ENCODE data around the gene KIRREL3. TPM values are rescaled to one million over a fixed set of nuclear protein-coding genes. Genes with fewer than 3 reads are reported as not detected.

KIRREL3 gene
- total and polyA plus RNA-seq, 2 of the 8 experiments (the other 6 are each of a cell fraction or from before 2014, with no cell fraction given) = 0.29 to 0.32 TPM

DNA sequence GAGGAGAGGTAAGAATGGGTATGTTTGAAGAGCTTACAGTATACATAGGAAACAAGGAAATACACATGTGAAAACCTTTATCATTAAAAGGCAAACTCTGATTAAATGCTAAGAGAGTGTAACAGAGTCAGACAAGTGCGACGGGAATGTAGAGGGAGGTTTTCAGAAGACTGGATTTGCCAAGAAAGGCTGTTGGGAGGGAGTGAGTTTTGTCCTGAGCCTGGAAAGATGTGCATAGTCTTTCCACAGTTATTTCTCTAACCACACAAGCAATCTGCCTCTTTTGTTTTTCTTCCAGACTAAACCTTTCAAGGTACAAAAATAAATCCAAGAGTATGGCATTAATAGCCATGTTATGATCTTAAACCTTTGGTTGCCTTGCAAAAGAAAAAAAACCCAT is 170.9 kb downstream of the KIRREL3 start:
- H4K20me1 ChIP-seq (replicated peaks in 1 of 2; ENCODE audit: control insufficient read depth in 1 of 2, insufficient read depth in 2 of 2, low read length in 2 of 2) = no peaks in the 10 kb centered on the region
- H3K9me3 ChIP-seq (ENCODE audit: insufficient read depth in 2 of 2, low read depth in 1 of 2, low read length in 1 of 2) = no peaks in the 10 kb centered on the region
- no peak overlapping the region for H2AK5ac ChIP-seq (ENCODE audit: low read depth, low read length)

More for the DNA sequence above, 170.9 kb downstream of the KIRREL3 start:
- no peak overlapping the region for H2BK15ac ChIP-seq (ENCODE audit: low read length)
- H2BK120ac ChIP-seq (replicated peaks; ENCODE audit: low read depth, low read length) = no peak overlapping the region
- no peaks in the 10 kb centered on the region for H3K27me3 ChIP-seq (replicated peaks in 1 of 4; ENCODE audit: control insufficient read depth in 3 of 4, extremely low read depth in 1 of 4, insufficient read depth in 3 of 4, low read length in 3 of 4)
- no peak overlapping the region for H4K91ac ChIP-seq (replicated peaks; ENCODE audit: insufficient read length, low read length)
- no peak overlapping the region for H3K56ac ChIP-seq (replicated peaks; ENCODE audit: insufficient read length, low read depth, low read length)
- 86% methylated on average over 2 of the region's 2 CpGs; no CpG with 5 or more reads in 1 of the 2 experiments for WGBS, 2 experiments (ENCODE audit: extremely low coverage in 1 of 2, insufficient coverage in 1 of 2, insufficient read length in 1 of 2, insufficient replicate concordance in 2 of 2, low coverage in 1 of 2, low lambda C conversion rate in 2 of 2, missing lambda C conversion rate in 1 of 2)
- no peak overlapping the region for H3K23ac ChIP-seq (ENCODE audit: insufficient read length)
- no peak overlapping the region for H2AFZ ChIP-seq (ENCODE audit: low read length)
- H3K23me2 ChIP-seq (ENCODE audit: low read depth, low read length) = no peaks in the 10 kb centered on the region
- H3K79me2 ChIP-seq (ENCODE audit: control insufficient read depth in 1 of 2, insufficient read depth in 2 of 2, low read length in 2 of 2) = no peaks in the 10 kb centered on the region
- H2BK5ac ChIP-seq (ENCODE audit: low read depth, low read length) = no peak overlapping the region
- H4K8ac ChIP-seq (ENCODE audit: extremely low read depth, insufficient read depth, low read length) = no peak overlapping the region
- CTCF ChIA-PET (ENCODE audit: partially characterized antibody) = interaction anchor here (1.1 to 1.5 kb wide), 2 partner anchors 113 to 136 kb away, joined by 3 to 5 read pairs; no protein-coding TSS in a partner anchor
- H3K4me2 ChIP-seq (ENCODE audit: insufficient read depth in 1 of 2, low read depth in 2 of 2, low read length in 2 of 2) = no peak overlapping the region
- no peak overlapping the region for H3K4ac ChIP-seq (replicated peaks; ENCODE audit: insufficient read length, low read depth, low read length)
- H3K79me1 ChIP-seq (ENCODE audit: low read depth, low read length) = no peaks in the 10 kb centered on the region
- no peak overlapping the region for H3K4me3 ChIP-seq (ENCODE audit: extremely low read depth in 1 of 4, insufficient read depth in 2 of 4, low read depth in 3 of 4, low read length in 4 of 4)
- no peak overlapping the region for H3K18ac ChIP-seq (ENCODE audit: extremely low read depth, low read length)
- H4K5ac ChIP-seq (ENCODE audit: insufficient read length, low read depth, low read length) = no peak overlapping the region
- H2BK20ac ChIP-seq (ENCODE audit: low read length) = no peak overlapping the region
- no peaks in the 10 kb centered on the region for H3K4me1 ChIP-seq (replicated peaks in 1 of 4; ENCODE audit: control insufficient read depth in 3 of 4, insufficient read depth in 4 of 4, low read length in 3 of 4)
- H2BK12ac ChIP-seq (ENCODE audit: low read depth, low read length) = no peak overlapping the region
- DNase-seq (ENCODE audit: low read depth in 1 of 2, low spot score in 2 of 2) = no peak
- H3K36me3 ChIP-seq (ENCODE audit: control insufficient read depth in 2 of 4, insufficient read depth in 4 of 4, low read length in 3 of 4) = no peaks in the 10 kb centered on the region
- POLR2A ChIA-PET (ENCODE audit: partially characterized antibody) = no interaction called here
- no peak overlapping the region for H3K9ac ChIP-seq (replicated peaks in 1 of 4; ENCODE audit: extremely low read depth in 1 of 4, low read depth in 3 of 4, low read length in 3 of 4)
- FAIRE-seq = no peak
- no peak overlapping the region for H3K27ac ChIP-seq (ENCODE audit: low read depth, low read length)
- H3K14ac ChIP-seq (ENCODE audit: insufficient read length) = no peak overlapping the region
- no peak for TF ChIP-seq RBBP5 (IDR thresholded peaks at IDR 0.05; ENCODE audit: borderline replicate concordance, low read depth, low read length)
- TF ChIP-seq RFX5 (IDR thresholded peaks at IDR 0.05; ENCODE audit: borderline replicate concordance, low read depth, low read length) = no peak
- TF ChIP-seq BACH1 (IDR thresholded peaks at IDR 0.05; ENCODE audit: low read length) = no peak
- TF ChIP-seq POLR2AphosphoS5 (IDR thresholded peaks at IDR 0.05; ENCODE audit: low read depth, low read length) = no peak
- TF ChIP-seq CREB1 (IDR thresholded peaks at IDR 0.05) = no peak
- TF ChIP-seq CEBPB (IDR thresholded peaks at IDR 0.05; ENCODE audit: low read depth, low read length) = no peak
- TF ChIP-seq HDAC6 (IDR thresholded peaks at IDR 0.05; ENCODE audit: low read depth, low read length) = no peak
- no peak for TF ChIP-seq CBX8 (IDR thresholded peaks at IDR 0.05; ENCODE audit: borderline replicate concordance, low read depth, low read length)
- TF ChIP-seq POLR2A (IDR thresholded peaks at IDR 0.05; ENCODE audit: control extremely low read depth in 1 of 2, low read depth in 2 of 2, low read length in 2 of 2) = no peak
- no peak for TF ChIP-seq NANOG (IDR thresholded peaks at IDR 0.05; ENCODE audit: insufficient read depth, low read depth, low read length, poor library complexity, severe bottlenecking)
- no peak for TF ChIP-seq EZH2 (IDR thresholded peaks at IDR 0.05; ENCODE audit: low read depth, low read length, severe bottlenecking)
- no peak for TF ChIP-seq CBX5 (IDR thresholded peaks at IDR 0.05; ENCODE audit: low read depth, low read length)
- no peak for TF ChIP-seq SIN3A (conservative IDR thresholded peaks at IDR 0.05 in 1 of 2, IDR thresholded peaks at IDR 0.05 in 1 of 2; ENCODE audit: low read depth in 1 of 2, low read length in 2 of 2)
- TF ChIP-seq USF2 (IDR thresholded peaks at IDR 0.05; ENCODE audit: low read length) = no peak

All from H1 (cell line).